Tibial artery (tissue), 4 donors: ENCODE measurements around the gene FAM81A.

Experiments
- DNase-seq, 2 donors: peaks; one replicate each; pipeline ENCODE4 v3.0.0-alpha.2; 2019
- H3K27ac ChIP-seq, 2 donors: fragments of 200-600 bp; sonication (generic) in 1 of 2; 1 replicate in 1 of 2; 2 replicates in 1 of 2; pipeline ENCODE4 v1.5.1; 2018 to 2019; ENCODE audit warnings: mild to moderate bottlenecking in 1 of 2
- H3K27me3 ChIP-seq, 2 donors: fragments of 200-600 bp; sonication (generic) in 1 of 2; one replicate each; pipeline versions ENCODE4 v1.5.1 to v1.6.0; 2016 to 2019
- H3K36me3 ChIP-seq, 3 donors: fragments of 200-600 bp; sonication (generic) in 2 of 3; one replicate each; pipeline ENCODE4 v1.5.1; 2016 to 2019; ENCODE audit warnings: mild to moderate bottlenecking in 2 of 3
- H3K4me1 ChIP-seq, 4 donors: fragments of 200-600 bp; sonication (generic) in 2 of 4; 1 replicate in 3 of 4; 2 replicates in 1 of 4; pipeline ENCODE4 v1.5.1; 2016 to 2019
- H3K4me3 ChIP-seq, 2 donors: fragments of 200-600 bp; sonication (generic) in 1 of 2; 1 replicate in 1 of 2; 2 replicates in 1 of 2; pipeline ENCODE4 v1.5.1; 2018 to 2019; ENCODE audit warnings: mild to moderate bottlenecking in 2 of 2
- H3K9me3 ChIP-seq, 3 donors: fragments of 200-600 bp; sonication (generic) in 1 of 3; one replicate each; pipeline ENCODE4 v1.5.1; 2016 to 2019
- CTCF ChIP-seq, 2 experiments: fragments of 200-600 bp in 1 of 2; fragments of 450-650 bp in 1 of 2; IDR thresholded peaks; one replicate each; pipeline ENCODE4 v1.5.1; 2017 to 2019; ENCODE audit warnings: antibody characterized with exemption in 2 of 2, mild to moderate bottlenecking in 1 of 2, moderate library complexity in 1 of 2
- intact Hi-C: fragments of 100-400 bp; cut with DNase I; formaldehyde crosslinking; loops from one replicate; pipeline ENCODE4 v1.15.0; 2023; ENCODE audit warnings: low total_unique reads

FAM81A gene

GRCh38 chr15:59528961-59529402 is 91.0 kb downstream of the FAM81A start:
- DNase-seq, result peak; percentile 85 to 86
- peaks cover 0 to 7% of the 10 kb centered on the region in 2 donors for H3K27me3 ChIP-seq
- no peak overlapping the region for H3K4me3 ChIP-seq
- no peaks in the 10 kb centered on the region for H3K4me1 ChIP-seq
- no peaks in the 10 kb centered on the region for H3K36me3 ChIP-seq
- H3K9me3 ChIP-seq, result no peaks in the 10 kb centered on the region
- H3K27ac ChIP-seq, result no peak overlapping the region
- TF ChIP-seq CTCF (IDR thresholded peaks at IDR 0.05), result peak; percentile 78 to 80
- intact Hi-C loops, result no loop called here

GRCh38 chr15:59531066-59531675 is 93.2 kb downstream of the FAM81A start:
- H3K27me3 ChIP-seq, result peaks cover 0 to 7% of the 10 kb centered on the region in 2 donors
- no peak for DNase-seq
- H3K9me3 ChIP-seq, result no peaks in the 10 kb centered on the region
- no peaks in the 10 kb centered on the region for H3K4me1 ChIP-seq
- intact Hi-C loops, result no loop called here
- H3K4me3 ChIP-seq, result no peak overlapping the region
- H3K27ac ChIP-seq, result no peak overlapping the region
- no peak for TF ChIP-seq CTCF (IDR thresholded peaks at IDR 0.05)
- H3K36me3 ChIP-seq, result no peaks in the 10 kb centered on the region

GRCh38 chr15:59532770-59533379 is 94.9 kb downstream of the FAM81A start:
- DNase-seq, result no peak
- no peak overlapping the region for H3K4me3 ChIP-seq
- no peaks in the 10 kb centered on the region for H3K36me3 ChIP-seq
- H3K27ac ChIP-seq, result no peak overlapping the region
- H3K9me3 ChIP-seq, result no peaks in the 10 kb centered on the region
- intact Hi-C loops, result no loop called here
- peak; percentile 48 for TF ChIP-seq CTCF (IDR thresholded peaks at IDR 0.05)
- H3K4me1 ChIP-seq, result no peaks in the 10 kb centered on the region
- peaks cover 0 to 7% of the 10 kb centered on the region in 2 donors for H3K27me3 ChIP-seq

GRCh38 chr15:59536553-59536952 is 98.6 kb downstream of the FAM81A start:
- Histone ChIP-seq H3K27me3 (peaks cover 0 to 7% of the 10 kb centered on the region in 2 donors), H3K36me3 (no peaks in the 10 kb centered on the region), H3K4me1 (no peaks in the 10 kb centered on the region), H3K27ac (no peak overlapping the region), H3K4me3 (no peak overlapping the region), H3K9me3 (no peaks in the 10 kb centered on the region)
- intact Hi-C loops, result no loop called here
- no peak for TF ChIP-seq CTCF (IDR thresholded peaks at IDR 0.05)
- DNase-seq, result no peak

- Histone ChIP-seq H3K4me1 (no peaks in the 10 kb centered on the region), H3K36me3 (no peaks in the 10 kb centered on the region), H3K4me3 (no peak overlapping the region), H3K9me3 (no peaks in the 10 kb centered on the region), H3K27ac (no peak overlapping the region), H3K27me3 (no peaks in the 10 kb centered on the region)
- TF ChIP-seq CTCF (IDR thresholded peaks at IDR 0.05), result no peak
- no peak for DNase-seq
- intact Hi-C loops, result no loop called here
Measured at GRCh38 chr15:59537403-59537802, 99.4 kb downstream of the FAM81A start.
